GM12878 (cell line): ENCODE data around the gene NKD2. TPM values are rescaled to one million over a fixed set of nuclear protein-coding genes. Genes with fewer than 3 reads are reported as not detected.

Experiments
- ATAC-seq: fragments of 200-7000 bp; cut with Tn5 transposase; 3 replicates; pipeline ENCODE4 v1.9.1; 2020; ENCODE audit warnings: mild to moderate bottlenecking, moderate library complexity
- BruUV-seq: library from RNA; stranded (reverse); fragments of 400-500 nt; replicated peaks from 2 replicates; lab custom pipeline; 2021; lab: Mats Ljungman, UMichigan
- CTCF ChIA-PET: fragments of 300-600 bp; sonication (Branson Sonifier 250); formaldehyde crosslinking; extraction: SDS; loops from one replicate; lab custom pipeline; 2021; ENCODE audit warnings: inconsistent platforms; lab: Yijun Ruan, JAX
- POLR2A ChIA-PET: fragments of 350-600 bp; formaldehyde crosslinking; extraction: SDS; loops from one replicate; lab custom pipeline; 2021; ENCODE audit warnings: inconsistent platforms; lab: Charles Lee
- RAD21 ChIA-PET: fragments of 300-600 bp; sonication (Branson Sonifier 250); formaldehyde crosslinking; loops from one replicate; lab custom pipeline; 2023; ENCODE audit warnings: antibody characterized with exemption; ENCODE audit not compliant: unreplicated experiment; lab: Charles Lee
- SMC1A ChIA-PET: fragments of 300-600 bp; sonication (Branson Sonifier 250); formaldehyde crosslinking; loops from one replicate; lab custom pipeline; 2023; ENCODE audit not compliant: unreplicated experiment, uncharacterized antibody; lab: Charles Lee
- DNase-seq: peaks from one replicate; pipeline ENCODE4 v3.0.0-alpha.2; 2011; ENCODE audit warnings: low read depth, low spot score
- FAIRE-seq: peaks from 3 replicates; lab custom pipeline; 2011; peaks lifted over from hg19 to GRCh38; lab: Jason Lieb, UNC
- H2AFZ ChIP-seq: 2 replicates; pipeline ENCODE4 v1.6.0; 2011; ENCODE audit warnings: low read depth, low read length, control low read depth; ENCODE audit not compliant: control insufficient read depth
- H3K27ac ChIP-seq: 2 replicates; pipeline ENCODE4 v1.5.1; 2011; ENCODE audit warnings: control low read depth; ENCODE audit not compliant: control insufficient read depth, insufficient read depth
- H3K27me3 ChIP-seq, 2 experiments: replicated peaks in 1 of 2; 2 replicates each; pipeline versions ENCODE4 v1.6.0 to v1.6.1; 2011; ENCODE audit warnings: low read length in 1 of 2; ENCODE audit not compliant: control insufficient read depth in 2 of 2, insufficient read depth in 2 of 2
- H3K36me3 ChIP-seq, 2 experiments: 2 replicates each; pipeline ENCODE4 v1.5.1; 2011; ENCODE audit warnings: low read length in 1 of 2; ENCODE audit not compliant: control insufficient read depth in 2 of 2, insufficient read depth in 2 of 2
- H3K4me1 ChIP-seq: 2 replicates; pipeline ENCODE4 v1.6.1; 2011; ENCODE audit warnings: mild to moderate bottlenecking, low read length, moderate library complexity, mixed read lengths; ENCODE audit not compliant: control insufficient read depth, insufficient read depth
- H3K4me2 ChIP-seq: 2 replicates; pipeline ENCODE4 v1.6.0; 2011; ENCODE audit warnings: control low read depth; ENCODE audit not compliant: control insufficient read depth, insufficient read depth
- H3K4me3 ChIP-seq: fragments of 200-600 bp; sonication (generic); 2 replicates; pipeline ENCODE4 v1.5.1; 2016
- H3K79me2 ChIP-seq: 2 replicates; pipeline ENCODE4 v1.6.0; 2011; ENCODE audit warnings: low read length; ENCODE audit not compliant: control insufficient read depth, insufficient read depth
- H3K9ac ChIP-seq: 2 replicates; pipeline ENCODE4 v1.8.0; 2011; ENCODE audit warnings: low read length, control low read depth, mixed read lengths; ENCODE audit not compliant: control insufficient read depth, insufficient read depth
- H3K9me3 ChIP-seq: replicated peaks from 3 replicates; pipeline ENCODE4 v1.5.1; 2011; ENCODE audit warnings: mild to moderate bottlenecking, low read length; ENCODE audit not compliant: control insufficient read depth, insufficient read depth
- H4K20me1 ChIP-seq: 2 replicates; pipeline ENCODE4 v1.6.0; 2011; ENCODE audit not compliant: control insufficient read depth, insufficient read depth
- ATF7 ChIP-seq: fragments of 450-650 bp; IDR thresholded peaks from 2 replicates; pipeline ENCODE4 v1.6.1; 2016; ENCODE audit warnings: low read depth, mild to moderate bottlenecking
- BRCA1 ChIP-seq: IDR thresholded peaks from 2 replicates; pipeline ENCODE4 v1.6.1; 2011; ENCODE audit warnings: low read depth, low read length, improper control_type of control experiment
- CBX3 ChIP-seq: fragments of 200-600 bp; sonication (generic); IDR thresholded peaks from 2 replicates; pipeline ENCODE4 v1.6.1; 2016; ENCODE audit warnings: low read depth, borderline replicate concordance
- CREB1 ChIP-seq: IDR thresholded peaks from 2 replicates; pipeline ENCODE4 v1.6.1; 2012; ENCODE audit warnings: low read depth, mild to moderate bottlenecking, inconsistent platforms
- FOS ChIP-seq: IDR thresholded peaks from 3 replicates; pipeline ENCODE4 v1.6.1; 2011; ENCODE audit warnings: borderline replicate concordance; ENCODE audit not compliant: insufficient read length; ENCODE audit errors: extremely low read depth
- LARP7 ChIP-seq: fragments of 450-650 bp; IDR thresholded peaks from 2 replicates; pipeline ENCODE4 v1.6.1; 2017; ENCODE audit warnings: mild to moderate bottlenecking
- MTA3 ChIP-seq: IDR thresholded peaks from 2 replicates; pipeline ENCODE4 v1.6.1; 2012; ENCODE audit warnings: low read length, inconsistent platforms, borderline replicate concordance
- NFIC ChIP-seq: IDR thresholded peaks from 2 replicates; pipeline ENCODE4 v1.6.1; 2012; ENCODE audit warnings: low read depth, mild to moderate bottlenecking, inconsistent platforms, low read length, moderate library complexity
- NFYA ChIP-seq: IDR thresholded peaks from 2 replicates; pipeline ENCODE4 v1.6.1; 2011; ENCODE audit warnings: low read depth, mild to moderate bottlenecking, low read length, improper control_type of control experiment, borderline replicate concordance
- POLR2AphosphoS2 ChIP-seq: IDR thresholded peaks from 2 replicates; pipeline ENCODE4 v1.6.1; 2011; ENCODE audit warnings: low read depth, mild to moderate bottlenecking, low read length, improper control_type of control experiment, moderate library complexity
- SMAD1 ChIP-seq: fragments of 450-650 bp; IDR thresholded peaks from 2 replicates; pipeline ENCODE4 v1.6.1; 2018; ENCODE audit warnings: mild to moderate bottlenecking, low read depth; ENCODE audit not compliant: partially characterized antibody
- ZNF274 ChIP-seq: IDR thresholded peaks from one replicate; pipeline ENCODE4 v1.8.0; 2011; ENCODE audit not compliant: insufficient read length, insufficient read depth
- WGBS: methylation state at CpG from one replicate; pipeline ENCODE4 v1.1.6; 2016; ENCODE audit warnings: low lambda C conversion rate; ENCODE audit not compliant: insufficient replicate concordance, insufficient coverage; ENCODE audit errors: missing lambda C conversion rate; 5-methylcytosine and 5-hydroxymethylcytosine counted together
- in situ Hi-C: fragments of 300-500 bp; cut with MboI; formaldehyde crosslinking; loops from 9 replicates; pipeline ENCODE4 v1.14.3; 2018; ENCODE audit warnings: mixed read lengths
- intact Hi-C: fragments of 100-400 bp; cut with micrococcal nuclease; formaldehyde crosslinking; loops from one replicate; pipeline ENCODE4 v1.14.2; 2022; ENCODE audit not compliant: unreplicated experiment
- polyA plus RNA-seq, 11 experiments: library from polyadenylated mRNA; depleted of rRNA in 4 of 11; unstranded in 6 of 11; stranded (reverse) in 5 of 11; fragments of >200 nt; fragmentation: Nextera tagmentation in 4 of 11; fragmentation: Illumina TruSeq in 1 of 11; extraction: Ambion mirVana in 4 of 11; extraction: Trizol in 1 of 11; gene quantifications; 1 replicate in 1 of 11; 2 replicates in 10 of 11; pipeline versions ENCODE4 v1.2.1 to v1.2.3, GENCODE V29; 2011 to 2016; ENCODE audit warnings: inconsistent platforms in 2 of 11, missing spikeins in 2 of 11, low read depth in 1 of 11
- total RNA-seq, 4 experiments: library from RNA; depleted of rRNA in 3 of 4; stranded (reverse); fragments of >200 nt in 3 of 4; fragmentation: Illumina TruSeq in 1 of 4; extraction: Trizol in 1 of 4; gene quantifications; 2 replicates each; pipeline versions ENCODE4 v1.2.1 to v1.2.3, GENCODE V29; 2013 to 2021
- TF ChIP-seq, protein P1 (sequence below): IDR thresholded peaks from 2 replicates; pipeline ENCODE4 v1.6.1; 2012; ENCODE audit warnings: low read depth, low read length, improper control_type of control experiment
- TF ChIP-seq, protein P2 (sequence below): IDR thresholded peaks from 2 replicates; pipeline ENCODE4 v1.6.1; 2011; ENCODE audit warnings: low read depth, low read length, improper control_type of control experiment, borderline replicate concordance
- TF ChIP-seq, protein P3 (sequence below): fragments of 450-650 bp; IDR thresholded peaks from 2 replicates; pipeline ENCODE4 v1.6.1; 2017; ENCODE audit warnings: mild to moderate bottlenecking, moderate library complexity
- TF ChIP-seq, protein P4 (sequence below): IDR thresholded peaks from 2 replicates; pipeline ENCODE4 v1.6.1; 2012; ENCODE audit warnings: mild to moderate bottlenecking, low read depth, low read length

NKD2 gene
- total and polyA plus RNA-seq, 10 of the 15 experiments (the other 5 are each of a cell fraction or from before 2014, with no cell fraction given), result 0.20 to 0.83 (median 0.26) TPM; not detected in 7

DNA sequence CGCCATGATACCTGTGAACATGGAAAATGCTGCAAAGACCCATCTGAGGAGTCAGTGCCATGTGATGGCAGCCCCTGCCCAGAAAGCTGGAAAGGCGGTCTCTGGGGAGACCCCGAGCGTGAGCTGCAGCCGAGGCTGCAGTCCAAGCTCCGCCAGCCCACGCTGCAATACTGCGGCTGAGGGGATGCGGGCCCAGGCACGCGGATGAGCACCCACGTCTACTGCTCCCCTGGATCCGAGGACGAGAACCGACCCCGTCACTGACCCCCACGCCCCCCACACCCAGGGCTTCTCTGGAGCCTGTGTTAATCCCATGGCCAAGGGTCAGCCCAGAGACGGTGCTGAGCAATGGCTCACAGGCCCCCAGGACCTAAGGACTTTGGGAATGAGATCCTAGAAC is 70.9 kb downstream of the NKD2 start:
- H3K4me2 ChIP-seq, result no peak overlapping the region
- in situ Hi-C loops, result no loop called here
- RAD21 ChIA-PET, result no interaction called here
- no peak overlapping the region for H3K27ac ChIP-seq
- DNase-seq (no peak), FAIRE-seq (no peak), ATAC-seq (no peak)
- H3K9me3 ChIP-seq, result peaks cover 3% of the 10 kb centered on the region; the same call in 2 of the 3 replicates
- no peaks in the 10 kb centered on the region for H3K27me3 ChIP-seq
- CTCF ChIA-PET, result no interaction called here
- no TSS peak for BruUV-seq
- WGBS, result 69% methylated on average over 18 of the region's 18 CpGs
- H3K79me2 ChIP-seq, result no peaks in the 10 kb centered on the region
- H3K4me3 ChIP-seq, result no peak overlapping the region
- intact Hi-C loops, result no loop called here
- H3K4me1 ChIP-seq, result no peaks in the 10 kb centered on the region
- no peak overlapping the region for H3K9ac ChIP-seq
- POLR2A ChIA-PET, result no interaction called here
- H4K20me1 ChIP-seq, result no peaks in the 10 kb centered on the region
- H2AFZ ChIP-seq, result no peak overlapping the region
- SMC1A ChIA-PET, result no interaction called here
- H3K36me3 ChIP-seq, result no peaks in the 10 kb centered on the region
- TF ChIP-seq, protein P1, sequence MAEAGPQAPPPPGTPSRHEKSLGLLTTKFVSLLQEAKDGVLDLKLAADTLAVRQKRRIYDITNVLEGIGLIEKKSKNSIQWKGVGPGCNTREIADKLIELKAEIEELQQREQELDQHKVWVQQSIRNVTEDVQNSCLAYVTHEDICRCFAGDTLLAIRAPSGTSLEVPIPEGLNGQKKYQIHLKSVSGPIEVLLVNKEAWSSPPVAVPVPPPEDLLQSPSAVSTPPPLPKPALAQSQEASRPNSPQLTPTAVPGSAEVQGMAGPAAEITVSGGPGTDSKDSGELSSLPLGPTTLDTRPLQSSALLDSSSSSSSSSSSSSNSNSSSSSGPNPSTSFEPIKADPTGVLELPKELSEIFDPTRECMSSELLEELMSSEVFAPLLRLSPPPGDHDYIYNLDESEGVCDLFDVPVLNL, result no peak
- no peak for TF ChIP-seq MTA3
- no peak for TF ChIP-seq POLR2AphosphoS2
- TF ChIP-seq ATF7, result no peak
- TF ChIP-seq NFIC, result no peak
- no peak for TF ChIP-seq BRCA1
- no peak for TF ChIP-seq SMAD1
- TF ChIP-seq NFYA, result no peak
- TF ChIP-seq CREB1, result no peak
- TF ChIP-seq, protein P2, sequence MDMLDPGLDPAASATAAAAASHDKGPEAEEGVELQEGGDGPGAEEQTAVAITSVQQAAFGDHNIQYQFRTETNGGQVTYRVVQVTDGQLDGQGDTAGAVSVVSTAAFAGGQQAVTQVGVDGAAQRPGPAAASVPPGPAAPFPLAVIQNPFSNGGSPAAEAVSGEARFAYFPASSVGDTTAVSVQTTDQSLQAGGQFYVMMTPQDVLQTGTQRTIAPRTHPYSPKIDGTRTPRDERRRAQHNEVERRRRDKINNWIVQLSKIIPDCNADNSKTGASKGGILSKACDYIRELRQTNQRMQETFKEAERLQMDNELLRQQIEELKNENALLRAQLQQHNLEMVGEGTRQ, result no peak
- no peak for TF ChIP-seq CBX3
- TF ChIP-seq, protein P3, sequence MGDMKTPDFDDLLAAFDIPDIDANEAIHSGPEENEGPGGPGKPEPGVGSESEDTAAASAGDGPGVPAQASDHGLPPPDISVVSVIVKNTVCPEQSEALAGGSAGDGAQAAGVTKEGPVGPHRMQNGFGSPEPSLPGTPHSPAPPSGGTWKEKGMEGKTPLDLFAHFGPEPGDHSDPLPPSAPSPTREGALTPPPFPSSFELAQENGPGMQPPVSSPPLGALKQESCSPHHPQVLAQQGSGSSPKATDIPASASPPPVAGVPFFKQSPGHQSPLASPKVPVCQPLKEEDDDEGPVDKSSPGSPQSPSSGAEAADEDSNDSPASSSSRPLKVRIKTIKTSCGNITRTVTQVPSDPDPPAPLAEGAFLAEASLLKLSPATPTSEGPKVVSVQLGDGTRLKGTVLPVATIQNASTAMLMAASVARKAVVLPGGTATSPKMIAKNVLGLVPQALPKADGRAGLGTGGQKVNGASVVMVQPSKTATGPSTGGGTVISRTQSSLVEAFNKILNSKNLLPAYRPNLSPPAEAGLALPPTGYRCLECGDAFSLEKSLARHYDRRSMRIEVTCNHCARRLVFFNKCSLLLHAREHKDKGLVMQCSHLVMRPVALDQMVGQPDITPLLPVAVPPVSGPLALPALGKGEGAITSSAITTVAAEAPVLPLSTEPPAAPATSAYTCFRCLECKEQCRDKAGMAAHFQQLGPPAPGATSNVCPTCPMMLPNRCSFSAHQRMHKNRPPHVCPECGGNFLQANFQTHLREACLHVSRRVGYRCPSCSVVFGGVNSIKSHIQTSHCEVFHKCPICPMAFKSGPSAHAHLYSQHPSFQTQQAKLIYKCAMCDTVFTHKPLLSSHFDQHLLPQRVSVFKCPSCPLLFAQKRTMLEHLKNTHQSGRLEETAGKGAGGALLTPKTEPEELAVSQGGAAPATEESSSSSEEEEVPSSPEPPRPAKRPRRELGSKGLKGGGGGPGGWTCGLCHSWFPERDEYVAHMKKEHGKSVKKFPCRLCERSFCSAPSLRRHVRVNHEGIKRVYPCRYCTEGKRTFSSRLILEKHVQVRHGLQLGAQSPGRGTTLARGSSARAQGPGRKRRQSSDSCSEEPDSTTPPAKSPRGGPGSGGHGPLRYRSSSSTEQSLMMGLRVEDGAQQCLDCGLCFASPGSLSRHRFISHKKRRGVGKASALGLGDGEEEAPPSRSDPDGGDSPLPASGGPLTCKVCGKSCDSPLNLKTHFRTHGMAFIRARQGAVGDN, result no peak
- TF ChIP-seq, protein P4, sequence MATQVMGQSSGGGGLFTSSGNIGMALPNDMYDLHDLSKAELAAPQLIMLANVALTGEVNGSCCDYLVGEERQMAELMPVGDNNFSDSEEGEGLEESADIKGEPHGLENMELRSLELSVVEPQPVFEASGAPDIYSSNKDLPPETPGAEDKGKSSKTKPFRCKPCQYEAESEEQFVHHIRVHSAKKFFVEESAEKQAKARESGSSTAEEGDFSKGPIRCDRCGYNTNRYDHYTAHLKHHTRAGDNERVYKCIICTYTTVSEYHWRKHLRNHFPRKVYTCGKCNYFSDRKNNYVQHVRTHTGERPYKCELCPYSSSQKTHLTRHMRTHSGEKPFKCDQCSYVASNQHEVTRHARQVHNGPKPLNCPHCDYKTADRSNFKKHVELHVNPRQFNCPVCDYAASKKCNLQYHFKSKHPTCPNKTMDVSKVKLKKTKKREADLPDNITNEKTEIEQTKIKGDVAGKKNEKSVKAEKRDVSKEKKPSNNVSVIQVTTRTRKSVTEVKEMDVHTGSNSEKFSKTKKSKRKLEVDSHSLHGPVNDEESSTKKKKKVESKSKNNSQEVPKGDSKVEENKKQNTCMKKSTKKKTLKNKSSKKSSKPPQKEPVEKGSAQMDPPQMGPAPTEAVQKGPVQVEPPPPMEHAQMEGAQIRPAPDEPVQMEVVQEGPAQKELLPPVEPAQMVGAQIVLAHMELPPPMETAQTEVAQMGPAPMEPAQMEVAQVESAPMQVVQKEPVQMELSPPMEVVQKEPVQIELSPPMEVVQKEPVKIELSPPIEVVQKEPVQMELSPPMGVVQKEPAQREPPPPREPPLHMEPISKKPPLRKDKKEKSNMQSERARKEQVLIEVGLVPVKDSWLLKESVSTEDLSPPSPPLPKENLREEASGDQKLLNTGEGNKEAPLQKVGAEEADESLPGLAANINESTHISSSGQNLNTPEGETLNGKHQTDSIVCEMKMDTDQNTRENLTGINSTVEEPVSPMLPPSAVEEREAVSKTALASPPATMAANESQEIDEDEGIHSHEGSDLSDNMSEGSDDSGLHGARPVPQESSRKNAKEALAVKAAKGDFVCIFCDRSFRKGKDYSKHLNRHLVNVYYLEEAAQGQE, result no peak
- TF ChIP-seq ZNF274, result no peak
- no peak for TF ChIP-seq LARP7
- TF ChIP-seq FOS, result no peak
